NCI-H2227 (cell line): ENCODE results near the gene KATNBL1.
"Not testable (repeated sequence)": the region's sequence is repeated elsewhere in the genome, so short reads cannot be mapped to it uniquely, and the experiment has no call there.

Experiments used
- DNase-seq: peaks from one replicate; lab custom pipeline; 2025; ENCODE audit not compliant: unreplicated experiment; lab: John Stamatoyannopoulos, UW

Gene KATNBL1

GRCh38 chr15:34120420-34120819 is 89.5 kb downstream of the KATNBL1 start:
- not testable (repeated sequence) for DNase-seq

- DNase-seq, result peak; percentile 3
These were observed 90.6 kb downstream of the KATNBL1 start for GRCh38 chr15:34119291-34119690.

- DNase-seq, result no peak
These were observed 93.3 kb downstream of the KATNBL1 start for GRCh38 chr15:34116620-34117019.

- no peak for DNase-seq
These were observed 95.2 kb downstream of the KATNBL1 start for GRCh38 chr15:34114739-34115138.

- no peak for DNase-seq
These were observed 95.7 kb downstream of the KATNBL1 start for GRCh38 chr15:34114215-34114614.

GRCh38 chr15:34111488-34111887 is 98.4 kb downstream of the KATNBL1 start:
- DNase-seq, result no peak

- peak; percentile 21 for DNase-seq
These were observed 99.9 kb downstream of the KATNBL1 start for GRCh38 chr15:34109797-34110663.

GRCh38 chr15:34107315-34107714 is 102.6 kb downstream of the KATNBL1 start:
- DNase-seq, result no peak

GRCh38 chr15:34106423-34106822 is 103.5 kb downstream of the KATNBL1 start:
- no peak for DNase-seq

- DNase-seq, result no peak
These were observed 107.5 kb downstream of the KATNBL1 start for GRCh38 chr15:34102175-34102925.

GRCh38 chr15:34101366-34102174 is 108.3 kb downstream of the KATNBL1 start, which contains the start of the genes EMC7 and PGBD4:
Gene EMC7, minus strand, starts transcription at chr15:34101862. Its CDS starts 23 bp downstream, at chr15:34101839.
Gene PGBD4, plus strand, starts transcription at chr15:34102083. Its CDS starts 449 bp downstream, at chr15:34102532.
- peak; percentile 97 for DNase-seq

GRCh38 chr15:34099914-34100313 is 110.0 kb downstream of the KATNBL1 start:
- no peak for DNase-seq
